Measurements from ENCODE around the gene CSNK1G1.

CSNK1G1 gene

DNA sequence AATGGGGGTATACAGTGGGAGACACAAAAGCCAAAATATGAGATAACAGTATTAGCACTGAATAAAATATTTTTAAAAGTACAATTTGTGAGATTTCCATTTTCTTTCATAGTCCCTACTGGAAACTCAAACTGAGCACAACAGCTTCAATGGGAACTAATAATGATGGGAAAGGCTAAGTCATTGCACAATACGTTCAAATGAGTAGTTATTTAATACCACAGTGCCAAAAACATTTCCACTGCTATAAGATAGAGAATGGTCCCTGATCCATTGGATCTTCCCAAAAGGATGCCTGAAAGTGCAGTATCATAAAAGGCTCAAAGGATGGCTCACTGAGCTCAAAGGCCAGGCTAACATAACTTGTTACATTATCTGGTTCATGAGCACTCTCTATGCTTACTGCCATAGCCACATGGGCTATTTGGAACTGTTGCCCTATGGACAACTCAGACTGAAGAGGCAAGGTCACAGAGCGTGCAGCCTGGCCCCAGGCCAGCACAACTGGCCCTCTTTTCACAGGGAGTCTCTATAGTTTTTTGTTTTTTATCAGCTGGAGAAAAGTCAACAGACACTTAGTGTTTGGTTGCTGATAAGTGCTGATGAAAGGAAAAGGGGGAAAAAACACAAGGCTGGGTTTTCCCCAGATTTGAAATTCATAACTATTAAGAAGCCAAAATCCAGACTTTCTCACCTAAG, 139.1 kb downstream of the CSNK1G1 start:
- no peaks in the 10 kb centered on the region for H4K20me1 ChIP-seq (ENCODE audit: insufficient read depth)
- H3K27ac ChIP-seq, result no peak overlapping the region
- no peak overlapping the region for H3K4me2 ChIP-seq
- H3K9ac ChIP-seq, result no peak overlapping the region
- H3K36me3 ChIP-seq (ENCODE audit: insufficient read depth), result no peaks in the 10 kb centered on the region
- no peaks in the 10 kb centered on the region for H3K27me3 ChIP-seq (ENCODE audit: insufficient read depth, low read depth)
- TF ChIP-seq, protein P1, sequence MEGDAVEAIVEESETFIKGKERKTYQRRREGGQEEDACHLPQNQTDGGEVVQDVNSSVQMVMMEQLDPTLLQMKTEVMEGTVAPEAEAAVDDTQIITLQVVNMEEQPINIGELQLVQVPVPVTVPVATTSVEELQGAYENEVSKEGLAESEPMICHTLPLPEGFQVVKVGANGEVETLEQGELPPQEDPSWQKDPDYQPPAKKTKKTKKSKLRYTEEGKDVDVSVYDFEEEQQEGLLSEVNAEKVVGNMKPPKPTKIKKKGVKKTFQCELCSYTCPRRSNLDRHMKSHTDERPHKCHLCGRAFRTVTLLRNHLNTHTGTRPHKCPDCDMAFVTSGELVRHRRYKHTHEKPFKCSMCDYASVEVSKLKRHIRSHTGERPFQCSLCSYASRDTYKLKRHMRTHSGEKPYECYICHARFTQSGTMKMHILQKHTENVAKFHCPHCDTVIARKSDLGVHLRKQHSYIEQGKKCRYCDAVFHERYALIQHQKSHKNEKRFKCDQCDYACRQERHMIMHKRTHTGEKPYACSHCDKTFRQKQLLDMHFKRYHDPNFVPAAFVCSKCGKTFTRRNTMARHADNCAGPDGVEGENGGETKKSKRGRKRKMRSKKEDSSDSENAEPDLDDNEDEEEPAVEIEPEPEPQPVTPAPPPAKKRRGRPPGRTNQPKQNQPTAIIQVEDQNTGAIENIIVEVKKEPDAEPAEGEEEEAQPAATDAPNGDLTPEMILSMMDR (conservative IDR thresholded peaks at IDR 0.05; ENCODE audit: low read depth, low read length), result no peak
- no peak overlapping the region for H2AFZ ChIP-seq (ENCODE audit: low read depth)
- H3K79me2 ChIP-seq (ENCODE audit: insufficient read depth, low read depth), result no peaks in the 10 kb centered on the region
- peaks cover 4% of the 10 kb centered on the region for H3K4me1 ChIP-seq (ENCODE audit: low read depth, poor library complexity, severe bottlenecking)
- H3K4me3 ChIP-seq (IDR thresholded peaks at IDR 0.05; ENCODE audit: insufficient read depth, low read depth, low read length), result no peak overlapping the region

DNA sequence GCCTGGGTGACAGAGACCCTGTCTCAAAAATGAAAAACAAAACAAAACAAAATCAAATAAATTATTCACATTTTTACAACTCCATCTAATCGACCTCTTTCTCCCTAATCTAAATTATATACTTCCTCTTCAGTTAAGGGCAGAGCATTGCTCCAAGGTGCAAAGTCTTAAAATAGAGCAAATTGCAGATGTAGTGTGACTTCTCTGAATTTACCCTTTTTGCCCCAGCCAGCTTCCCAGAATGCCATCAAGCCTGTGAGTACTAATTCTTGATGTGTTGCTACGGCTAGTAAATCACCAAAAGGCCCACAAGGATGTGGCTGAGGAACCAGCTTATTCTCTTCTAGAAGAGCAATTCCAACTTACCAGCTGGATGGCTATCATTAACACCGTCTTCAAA, 139.8 kb downstream of the CSNK1G1 start:
- peaks cover 4% of the 10 kb centered on the region for H3K4me1 ChIP-seq (ENCODE audit: low read depth, poor library complexity, severe bottlenecking)
- no peaks in the 10 kb centered on the region for H3K36me3 ChIP-seq (ENCODE audit: insufficient read depth)
- no peak overlapping the region for H3K4me3 ChIP-seq (IDR thresholded peaks at IDR 0.05; ENCODE audit: insufficient read depth, low read depth, low read length)
- no peaks in the 10 kb centered on the region for H4K20me1 ChIP-seq (ENCODE audit: insufficient read depth)
- no peak overlapping the region for H3K27ac ChIP-seq
- TF ChIP-seq, protein P1 (conservative IDR thresholded peaks at IDR 0.05; ENCODE audit: low read depth, low read length), result no peak
- no peaks in the 10 kb centered on the region for H3K27me3 ChIP-seq (ENCODE audit: insufficient read depth, low read depth)
- H3K4me2 ChIP-seq, result no peak overlapping the region
- H3K9ac ChIP-seq, result no peak overlapping the region
- no peaks in the 10 kb centered on the region for H3K79me2 ChIP-seq (ENCODE audit: insufficient read depth, low read depth)
- no peak overlapping the region for H2AFZ ChIP-seq (ENCODE audit: low read depth)

DNA sequence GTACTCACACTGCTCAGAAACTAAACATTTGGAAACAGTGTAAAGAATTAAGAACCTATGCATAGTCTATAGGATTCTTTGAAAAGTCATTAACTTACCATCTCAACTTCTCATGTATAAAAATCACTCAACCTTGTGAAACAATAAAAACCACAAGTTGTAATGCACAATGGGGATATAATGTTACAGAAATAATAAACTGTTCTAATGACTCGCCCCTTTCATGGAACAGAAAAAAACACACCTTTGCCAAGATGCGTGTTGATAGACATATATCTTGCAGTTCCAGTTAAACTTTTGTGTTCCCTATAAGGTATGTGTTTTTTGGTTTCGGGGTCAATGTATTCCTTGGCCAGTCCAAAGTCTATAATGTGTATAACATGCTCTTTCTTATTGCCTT, 142.3 kb downstream of the CSNK1G1 start:
- Histone ChIP-seq H3K4me3 (IDR thresholded peaks at IDR 0.05; ENCODE audit: insufficient read depth, low read depth, low read length) (no peak overlapping the region), H3K4me1 (ENCODE audit: low read depth, poor library complexity, severe bottlenecking) (peaks cover 8% of the 10 kb centered on the region)

DNA sequence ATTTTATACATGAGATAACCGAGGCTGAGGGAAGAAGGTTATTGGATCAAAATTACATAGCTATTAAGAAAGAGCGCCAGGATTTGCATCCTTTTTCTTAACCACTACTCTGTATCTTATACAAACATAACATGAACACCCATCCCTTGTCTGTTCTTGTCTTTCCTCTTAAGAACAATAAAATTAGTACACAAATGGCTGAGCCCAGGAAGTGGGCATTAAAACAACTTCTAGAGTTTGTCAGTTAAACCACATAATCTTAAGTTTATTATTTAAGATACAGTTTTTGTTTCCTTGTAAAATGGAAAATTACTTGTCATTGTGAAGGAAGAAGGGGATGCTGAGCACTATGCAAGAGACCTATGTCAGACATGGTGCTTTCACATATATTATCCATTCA, 144.3 kb downstream of the CSNK1G1 start:
- Histone ChIP-seq H3K4me1 (ENCODE audit: low read depth, poor library complexity, severe bottlenecking) (peaks cover 5% of the 10 kb centered on the region), H4K20me1 (ENCODE audit: insufficient read depth) (no peaks in the 10 kb centered on the region), H3K9ac (no peak overlapping the region), H3K4me3 (IDR thresholded peaks at IDR 0.05; ENCODE audit: insufficient read depth, low read depth, low read length) (no peak overlapping the region), H3K27ac (no peak overlapping the region), H2AFZ (ENCODE audit: low read depth) (no peak overlapping the region), H3K36me3 (ENCODE audit: insufficient read depth) (no peaks in the 10 kb centered on the region), H3K4me2 (no peak overlapping the region), H3K27me3 (ENCODE audit: insufficient read depth, low read depth) (no peaks in the 10 kb centered on the region), H3K79me2 (ENCODE audit: insufficient read depth, low read depth) (no peaks in the 10 kb centered on the region)
- TF ChIP-seq, protein P1 (conservative IDR thresholded peaks at IDR 0.05; ENCODE audit: low read depth, low read length), result no peak

More for the DNA sequence above, 142.3 kb downstream of the CSNK1G1 start:
- Histone ChIP-seq H3K79me2 (ENCODE audit: insufficient read depth, low read depth) (no peaks in the 10 kb centered on the region), H3K4me2 (no peak overlapping the region), H4K20me1 (ENCODE audit: insufficient read depth) (no peaks in the 10 kb centered on the region), H3K9ac (no peak overlapping the region), H3K27ac (no peak overlapping the region), H3K27me3 (ENCODE audit: insufficient read depth, low read depth) (no peaks in the 10 kb centered on the region), H3K36me3 (ENCODE audit: insufficient read depth) (no peaks in the 10 kb centered on the region), H2AFZ (ENCODE audit: low read depth) (no peak overlapping the region)
- TF ChIP-seq, protein P1 (conservative IDR thresholded peaks at IDR 0.05; ENCODE audit: low read depth, low read length), result no peak

Measured in KMS-11 (cell line).